ENCODE measurements around the gene DYRK3. TPM values are rescaled to one million over a fixed set of nuclear protein-coding genes. Genes with fewer than 3 reads are reported as not detected.

The DYRK3 gene
- total and polyA plus RNA-seq, 2 of the 8 experiments (the other 6 are each of a cell fraction or from before 2014, with no cell fraction given), result 2.1 to 8.5 TPM

- TF ChIP-seq E2F6 (IDR thresholded peaks at IDR 0.05) (no peak), KDM4A (IDR thresholded peaks at IDR 0.05; ENCODE audit: low read depth, low read length, severe bottlenecking) (no peak)
Measured at GRCh38 chr1:206693029-206693428, 57.7 kb downstream of the DYRK3 start (continued).

All from H1 (cell line).